Osteoblast (primary cell): ENCODE measurements around the gene ATG16L2. TPM values are rescaled to one million over a fixed set of nuclear protein-coding genes. Genes with fewer than 3 reads are reported as not detected.
"Not testable (repeated sequence)": the region's sequence is repeated elsewhere in the genome, so short reads cannot be mapped to it uniquely, and the experiment has no call there.

Experiments
- DNase-seq: peaks from one replicate; pipeline ENCODE4 v3.0.0; 2011; ENCODE audit warnings: low spot score, mixed read lengths; ENCODE audit not compliant: insufficient read length; ENCODE audit errors: missing footprints
- H2AFZ ChIP-seq: 2 replicates; pipeline ENCODE4 v1.6.0; 2011; ENCODE audit warnings: mild to moderate bottlenecking, low read length
- H3K27ac ChIP-seq: 2 replicates; pipeline ENCODE4 v1.5.1; 2011; ENCODE audit warnings: mild to moderate bottlenecking, low read depth, low read length, moderate library complexity
- H3K27me3 ChIP-seq: 2 replicates; pipeline ENCODE4 v1.6.0; 2012; ENCODE audit warnings: mild to moderate bottlenecking, control low read depth, inconsistent platforms, low read length, moderate library complexity; ENCODE audit not compliant: insufficient read depth
- H3K36me3 ChIP-seq: 2 replicates; pipeline ENCODE4 v1.5.1; 2011; ENCODE audit warnings: mild to moderate bottlenecking, low read length, control low read depth, moderate library complexity; ENCODE audit not compliant: insufficient read depth
- H3K4me1 ChIP-seq: 2 replicates; pipeline ENCODE4 v1.5.1; 2011; ENCODE audit warnings: mild to moderate bottlenecking, low read length, control low read depth, moderate library complexity; ENCODE audit not compliant: insufficient read depth
- H3K4me2 ChIP-seq: 2 replicates; pipeline ENCODE4 v1.6.0; 2011; ENCODE audit warnings: mild to moderate bottlenecking, low read length; ENCODE audit not compliant: insufficient read depth
- H3K4me3 ChIP-seq: fragments of 200-600 bp; sonication (generic); 3 replicates; pipeline ENCODE4 v1.5.1; 2012; ENCODE audit warnings: mild to moderate bottlenecking, low read length, inconsistent platforms; ENCODE audit not compliant: insufficient read depth
- H3K79me2 ChIP-seq: 2 replicates; pipeline ENCODE4 v1.6.0; 2012; ENCODE audit warnings: mild to moderate bottlenecking, low read length, control low read depth, inconsistent platforms; ENCODE audit not compliant: insufficient read depth
- H3K9me3 ChIP-seq: 2 replicates; pipeline ENCODE4 v1.5.1; 2011; ENCODE audit warnings: low read depth, low read length, control low read depth
- H4K20me1 ChIP-seq: 2 replicates; pipeline ENCODE4 v1.6.0; 2012; ENCODE audit warnings: mild to moderate bottlenecking, low read length, control low read depth; ENCODE audit not compliant: insufficient read depth
- total RNA-seq: library from RNA; depleted of rRNA; stranded (reverse); fragments of >200 nt; gene quantifications from 2 replicates; pipeline ENCODE4 v1.2.3, GENCODE V29; 2012
- TF ChIP-seq, protein P1 (sequence below): IDR thresholded peaks from 2 replicates; pipeline ENCODE4 v1.5.1; 2011; ENCODE audit warnings: mild to moderate bottlenecking, low read depth, low read length, moderate library complexity; ENCODE audit errors: extremely low read depth

ATG16L2 gene
- total RNA-seq, 1 donor: 11.9 TPM

DNA sequence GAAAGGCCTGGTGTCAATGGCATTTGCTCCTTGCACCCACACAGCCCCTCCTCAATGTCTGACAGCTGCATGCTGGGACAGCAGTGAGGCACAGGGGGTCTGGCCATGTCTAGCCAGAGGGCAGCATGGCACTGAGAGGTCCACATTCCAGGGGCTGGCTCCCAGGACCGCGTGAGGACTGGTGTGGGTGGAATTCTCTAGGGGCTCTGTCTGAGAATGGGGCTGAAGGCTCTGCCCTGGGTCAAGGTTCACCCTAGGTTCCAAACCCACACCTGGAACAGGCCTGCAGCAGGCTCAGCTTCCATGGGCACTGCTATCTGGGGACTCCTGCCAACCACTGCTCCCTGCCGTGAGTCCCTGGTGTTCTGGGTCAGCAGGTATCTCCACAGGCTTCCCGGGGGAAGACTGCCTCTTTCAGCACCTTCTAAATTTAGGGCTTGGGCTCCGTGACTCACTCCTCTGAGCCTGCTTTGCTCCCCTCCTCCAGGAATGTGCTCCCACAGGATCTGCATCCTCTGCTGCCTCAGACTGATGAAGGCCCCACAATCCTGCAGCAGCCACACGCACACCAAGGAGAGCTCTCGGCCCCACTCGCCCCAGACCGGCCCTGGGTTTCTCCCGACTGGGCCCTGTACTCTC lies 24.6 kb upstream of the ATG16L2 start:
- no peaks in the 10 kb centered on the region for H3K9me3 ChIP-seq
- no peaks in the 10 kb centered on the region for H3K36me3 ChIP-seq
- H3K27me3 ChIP-seq: no peaks in the 10 kb centered on the region
- H3K4me1 ChIP-seq: peaks cover 31% of the 10 kb centered on the region
- peak overlapping the region; percentile 63 for H2AFZ ChIP-seq
- peak overlapping the region; percentile 74 for H3K27ac ChIP-seq
- H3K4me3 ChIP-seq: peak overlapping the region; percentile 8
- H3K4me2 ChIP-seq: peak overlapping the region; percentile 49
- DNase-seq: peak; percentile 97
- no peaks in the 10 kb centered on the region for H3K79me2 ChIP-seq
- no peaks in the 10 kb centered on the region for H4K20me1 ChIP-seq
- TF ChIP-seq, protein P1, sequence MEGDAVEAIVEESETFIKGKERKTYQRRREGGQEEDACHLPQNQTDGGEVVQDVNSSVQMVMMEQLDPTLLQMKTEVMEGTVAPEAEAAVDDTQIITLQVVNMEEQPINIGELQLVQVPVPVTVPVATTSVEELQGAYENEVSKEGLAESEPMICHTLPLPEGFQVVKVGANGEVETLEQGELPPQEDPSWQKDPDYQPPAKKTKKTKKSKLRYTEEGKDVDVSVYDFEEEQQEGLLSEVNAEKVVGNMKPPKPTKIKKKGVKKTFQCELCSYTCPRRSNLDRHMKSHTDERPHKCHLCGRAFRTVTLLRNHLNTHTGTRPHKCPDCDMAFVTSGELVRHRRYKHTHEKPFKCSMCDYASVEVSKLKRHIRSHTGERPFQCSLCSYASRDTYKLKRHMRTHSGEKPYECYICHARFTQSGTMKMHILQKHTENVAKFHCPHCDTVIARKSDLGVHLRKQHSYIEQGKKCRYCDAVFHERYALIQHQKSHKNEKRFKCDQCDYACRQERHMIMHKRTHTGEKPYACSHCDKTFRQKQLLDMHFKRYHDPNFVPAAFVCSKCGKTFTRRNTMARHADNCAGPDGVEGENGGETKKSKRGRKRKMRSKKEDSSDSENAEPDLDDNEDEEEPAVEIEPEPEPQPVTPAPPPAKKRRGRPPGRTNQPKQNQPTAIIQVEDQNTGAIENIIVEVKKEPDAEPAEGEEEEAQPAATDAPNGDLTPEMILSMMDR: no peak

DNA sequence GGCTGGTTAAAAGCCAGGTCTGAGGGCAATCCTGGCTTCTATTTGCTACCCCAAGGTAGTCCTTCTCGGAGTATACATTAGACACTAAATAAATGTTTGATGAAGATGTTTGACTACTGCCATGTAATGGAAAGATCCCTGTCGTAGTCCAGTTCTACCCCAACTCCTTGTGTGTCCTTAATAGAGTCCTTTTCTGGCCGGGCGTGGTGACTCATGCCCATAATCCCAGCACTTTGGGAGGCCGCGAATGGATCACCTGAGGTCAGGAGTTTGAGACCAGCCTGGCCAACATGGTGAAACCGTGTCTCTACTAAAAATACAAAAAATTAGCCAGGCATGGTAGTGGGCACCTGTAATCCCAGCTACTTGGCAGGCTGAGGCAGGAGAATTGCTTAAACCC lies 23.0 kb upstream of the ATG16L2 start:
- peaks cover 33% of the 10 kb centered on the region for H3K4me1 ChIP-seq
- H4K20me1 ChIP-seq, H3K27me3 ChIP-seq, H3K9me3 ChIP-seq, DNase-seq, H3K36me3 ChIP-seq, H3K4me2 ChIP-seq, H2AFZ ChIP-seq, H3K27ac ChIP-seq, H3K4me3 ChIP-seq, H3K79me2 ChIP-seq: not testable (repeated sequence)

DNA sequence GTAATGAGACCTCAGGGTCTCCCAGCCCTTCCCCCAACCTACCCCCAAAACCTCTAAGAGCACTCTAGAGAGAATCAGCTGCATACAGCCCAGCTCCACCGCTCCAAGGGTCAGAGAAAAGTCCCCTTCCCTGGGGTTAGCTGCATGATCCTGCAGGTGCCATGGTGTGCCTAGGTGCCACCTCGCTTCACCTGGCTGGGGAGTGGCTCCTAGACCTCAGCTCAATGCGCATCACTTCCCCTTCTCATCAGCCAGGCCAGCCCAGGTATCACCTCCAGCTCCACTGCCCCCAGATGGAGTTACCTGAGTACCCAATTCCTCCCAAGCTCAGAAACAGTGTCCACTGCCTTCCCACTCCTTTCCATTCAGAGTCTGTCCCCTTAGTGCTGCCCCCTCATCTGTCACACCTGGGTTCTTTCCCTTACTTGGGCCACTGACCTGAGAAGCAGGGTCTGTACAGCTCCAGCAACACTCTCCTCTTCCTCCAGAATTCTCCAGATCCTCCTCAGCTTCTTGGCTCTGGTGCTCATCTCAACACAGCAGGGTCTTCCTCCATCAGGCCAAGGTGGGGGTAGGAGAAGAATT lies 21.7 kb upstream of the ATG16L2 start:
- Histone ChIP-seq H3K27ac (peak overlapping the region; percentile 74), H3K36me3 (no peaks in the 10 kb centered on the region), H3K27me3 (no peaks in the 10 kb centered on the region), H3K4me1 (peaks cover 33% of the 10 kb centered on the region), H3K4me3 (no peak overlapping the region), H3K4me2 (no peak overlapping the region), H4K20me1 (no peaks in the 10 kb centered on the region), H3K9me3 (no peaks in the 10 kb centered on the region), H2AFZ (peak overlapping the region; percentile 85), H3K79me2 (no peaks in the 10 kb centered on the region)
- no peak for DNase-seq
- TF ChIP-seq, protein P1: no peak

DNA sequence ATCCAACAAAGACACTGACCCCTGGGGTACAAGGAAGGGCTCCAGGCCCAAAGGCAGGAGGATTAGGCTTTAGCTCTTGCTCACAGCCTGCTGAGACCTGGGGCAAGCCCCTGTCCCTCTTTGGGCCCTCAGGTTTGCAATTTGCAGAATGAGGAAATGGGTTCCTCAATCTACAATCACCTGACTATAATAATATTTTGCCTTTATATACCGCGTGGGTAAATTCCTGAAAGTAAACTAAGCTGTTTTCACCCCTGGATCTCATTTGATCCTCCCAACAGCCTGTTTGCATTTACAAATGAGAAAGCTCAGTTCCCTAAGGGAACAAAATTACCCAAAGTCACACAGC lies 21.2 kb upstream of the ATG16L2 start:
- Histone ChIP-seq H3K36me3 (no peaks in the 10 kb centered on the region), H3K4me1 (peaks cover 33% of the 10 kb centered on the region), H3K27ac (peak overlapping the region; percentile 74), H4K20me1 (no peaks in the 10 kb centered on the region), H3K9me3 (no peaks in the 10 kb centered on the region), H3K27me3 (no peaks in the 10 kb centered on the region), H3K4me2 (peak overlapping the region; percentile 85), H2AFZ (peak overlapping the region; percentile 85), H3K79me2 (no peaks in the 10 kb centered on the region), H3K4me3 (peak overlapping the region; percentile 45)
- DNase-seq: peak; percentile 59
- TF ChIP-seq, protein P1: no peak
